K562 (cell line): ENCODE data around the gene TMEM222. TPM values are rescaled to one million over a fixed set of nuclear protein-coding genes. Genes with fewer than 3 reads are reported as not detected.

ENCODE experiments used
- ADNP ChIP-seq: fragments of 200-800 bp; sonication (Bioruptor generic); IDR thresholded peaks from 2 replicates; pipeline ENCODE4 v1.6.1; 2016; ENCODE audit warnings: missing genetic modification characterization, missing compliant biosample characterization
- ATF6 ChIP-seq: sonication (generic); formaldehyde crosslinking; IDR thresholded peaks from 2 replicates; pipeline ENCODE4 v1.4.0; 2020; ENCODE audit warnings: mild to moderate bottlenecking, missing genetic modification reagents
- CREM ChIP-seq: IDR thresholded peaks from 2 replicates; pipeline ENCODE4 v1.6.1; 2014; ENCODE audit warnings: antibody characterized with exemption, low read depth
- DLX4 ChIP-seq: fragments of 250-450 bp; sonication (Bioruptor Pico); IDR thresholded peaks from 2 replicates; pipeline ENCODE4 v1.6.1; 2021; ENCODE audit warnings: mild to moderate bottlenecking
- E2F5 ChIP-seq: sonication (generic); formaldehyde crosslinking; IDR thresholded peaks from 2 replicates; pipeline ENCODE4 v1.8.0; 2022; ENCODE audit warnings: mild to moderate bottlenecking, missing genetic modification reagents
- ELF2 ChIP-seq: fragments of 250-450 bp; sonication (Bioruptor Pico); IDR thresholded peaks from 2 replicates; pipeline ENCODE4 v1.5.0; 2021; ENCODE audit warnings: mild to moderate bottlenecking
- ETV1 ChIP-seq: fragments of 450-650 bp; conservative IDR thresholded peaks from 2 replicates; pipeline ENCODE4 v1.6.1; 2016; ENCODE audit warnings: missing genetic modification characterization, control low read depth, low read depth, missing compliant biosample characterization
- ETV6 ChIP-seq, 3 experiments: fragments of 150-350 bp in 1 of 3; sonication (generic) in 1 of 3; formaldehyde crosslinking in 1 of 3; IDR thresholded peaks; 2 replicates each; pipeline versions ENCODE4 v1.6.1 to v1.8.0; 2014 to 2022; ENCODE audit warnings: borderline replicate concordance in 2 of 3, low read depth in 2 of 3, antibody characterized with exemption in 1 of 3, low read length in 1 of 3, mild to moderate bottlenecking in 1 of 3, missing genetic modification reagents in 1 of 3
- GTF2A2 ChIP-seq: IDR thresholded peaks from 2 replicates; pipeline ENCODE4 v1.6.1; 2016; ENCODE audit warnings: mild to moderate bottlenecking, missing genetic modification characterization, missing compliant biosample characterization
- HMBOX1 ChIP-seq: sonication (generic); IDR thresholded peaks from 2 replicates; pipeline ENCODE4 v1.6.1; 2016
- HNRNPK ChIP-seq: fragments of 200-400 bp; formaldehyde crosslinking; IDR thresholded peaks from one replicate; pipeline ENCODE4 v1.6.1; 2018; ENCODE audit warnings: mild to moderate bottlenecking, low read depth, low read length; ENCODE audit not compliant: poor library complexity, severe bottlenecking
- MAFK ChIP-seq: IDR thresholded peaks from 2 replicates; pipeline ENCODE4 v1.6.1; 2011; ENCODE audit warnings: low read length, improper control_type of control experiment
- MAX ChIP-seq: sonication (generic); formaldehyde crosslinking; IDR thresholded peaks from 2 replicates; pipeline ENCODE4 v1.9.0; 2022; ENCODE audit warnings: mild to moderate bottlenecking, missing genetic modification reagents
- PHF20 ChIP-seq: fragments of 450-650 bp; IDR thresholded peaks from 2 replicates; pipeline ENCODE4 v1.6.1; 2018; ENCODE audit not compliant: partially characterized antibody
- POLR2A ChIP-seq: fragments of 450-650 bp; conservative IDR thresholded peaks from 2 replicates; pipeline ENCODE4 v1.6.1; 2016
- POLR2G ChIP-seq: fragments of 200-400 bp; formaldehyde crosslinking; IDR thresholded peaks from 2 replicates; pipeline ENCODE4 v1.6.1; 2017; ENCODE audit warnings: low read depth, mild to moderate bottlenecking, antibody characterized with exemption, low read length, moderate library complexity
- RB1 ChIP-seq: fragments of 450-650 bp; IDR thresholded peaks from 2 replicates; pipeline ENCODE4 v1.6.1; 2017; ENCODE audit warnings: low read depth, mild to moderate bottlenecking
- RBFOX2 ChIP-seq: fragments of 200-400 bp; formaldehyde crosslinking; IDR thresholded peaks from 2 replicates; pipeline ENCODE4 v1.6.1; 2017; ENCODE audit warnings: low read depth, mild to moderate bottlenecking, low read length, moderate library complexity
- RBM22 ChIP-seq: fragments of 200-400 bp; formaldehyde crosslinking; IDR thresholded peaks from 2 replicates; pipeline ENCODE4 v1.6.1; 2018; ENCODE audit warnings: low read length, low read depth; ENCODE audit not compliant: poor library complexity, severe bottlenecking
- RBM25 ChIP-seq: fragments of 200-400 bp; formaldehyde crosslinking; IDR thresholded peaks from 2 replicates; pipeline ENCODE4 v1.6.1; 2018; ENCODE audit warnings: low read length, low read depth, moderate library complexity; ENCODE audit not compliant: severe bottlenecking
- SOX6 ChIP-seq: fragments of 450-650 bp; IDR thresholded peaks from 2 replicates; pipeline ENCODE4 v1.6.1; 2014; ENCODE audit warnings: mild to moderate bottlenecking
- TAF7 ChIP-seq: fragments of 450-650 bp; IDR thresholded peaks from 2 replicates; pipeline ENCODE4 v1.6.1; 2016; ENCODE audit warnings: missing genetic modification characterization, missing compliant biosample characterization
- TCFL5 ChIP-seq: fragments of 250-450 bp; sonication (Bioruptor Pico); conservative IDR thresholded peaks from 2 replicates; pipeline ENCODE4 v1.6.1; 2021; ENCODE audit warnings: mild to moderate bottlenecking, moderate library complexity, matching md5 sums
- ZNF324 ChIP-seq: fragments of 250-450 bp; sonication (Bioruptor Pico); IDR thresholded peaks from 2 replicates; pipeline ENCODE4 v1.4.0; 2020; ENCODE audit warnings: mild to moderate bottlenecking
- ZNF347 ChIP-seq: fragments of 450-650 bp; formaldehyde crosslinking; IDR thresholded peaks from 2 replicates; pipeline ENCODE4 v1.4.0; 2020; ENCODE audit warnings: low read depth, mild to moderate bottlenecking, moderate library complexity
- polyA plus RNA-seq, 8 experiments: library from polyadenylated mRNA; depleted of rRNA in 4 of 8; stranded (reverse) in 5 of 8; unstranded in 3 of 8; fragments of >200 nt; fragmentation: Nextera tagmentation in 2 of 8; fragmentation: Illumina TruSeq in 1 of 8; extraction: Ambion mirVana in 2 of 8; extraction: Trizol in 1 of 8; gene quantifications; 2 replicates each; pipeline versions ENCODE4 v1.2.1 to v1.2.3, GENCODE V29; 2011 to 2014; ENCODE audit warnings: inconsistent platforms in 1 of 8, missing spikeins in 1 of 8
- total RNA-seq, 7 experiments: library from RNA; depleted of rRNA in 6 of 7; stranded (reverse); fragments of >200 nt in 6 of 7; fragmentation: Illumina TruSeq in 2 of 7; extraction: Trizol in 2 of 7; gene quantifications; 2 replicates each; pipeline versions ENCODE4 v1.2.1 to v1.2.3, GENCODE V29; 2011 to 2021; ENCODE audit warnings: low replicate concordance in 1 of 7

Gene TMEM222
- total and polyA plus RNA-seq, 9 of the 15 experiments (the other 6 are each of a cell fraction or from before 2014, with no cell fraction given) = 6.9 to 48.0 (median 32.8) TPM

- peak; percentile 72 for TF ChIP-seq MAX (CRISPR knock-in tag)
- TF ChIP-seq HMBOX1 = no peak
- no peak for TF ChIP-seq ADNP (tag)
- TF ChIP-seq MAFK = no peak
- TF ChIP-seq CREM = 0 out of 2 replicates have a peak, but pooled peaks have one; percentile 14
- TF ChIP-seq RBM25 = no peak
- no peak for TF ChIP-seq E2F5 (CRISPR knock-in tag)
- TF ChIP-seq TAF7 = no peak
- TF ChIP-seq DLX4 = no peak
- no peak for TF ChIP-seq GTF2A2 (tag)
- no peak for TF ChIP-seq PHF20
- TF ChIP-seq ATF6 = no peak; the same call in 1 of the 2 replicates
- TF ChIP-seq RBM22 = peak; percentile 4
- peak; percentile 61 for TF ChIP-seq RBFOX2
- TF ChIP-seq TCFL5 (CRISPR knock-in tag) = no peak
- no peak for TF ChIP-seq ELF2 (CRISPR knock-in tag)
- peak; percentile 86 for TF ChIP-seq RB1
- TF ChIP-seq ETV1 (tag) = no peak
- TF ChIP-seq POLR2A = peak; percentile 27; the same call in 1 of the 2 replicates
- peak; percentile 73 for TF ChIP-seq POLR2G
- TF ChIP-seq HNRNPK = no peak
- no peak for TF ChIP-seq ZNF324 (CRISPR knock-in tag)
- no peak for TF ChIP-seq SOX6
- no peak for TF ChIP-seq ZNF347 (CRISPR knock-in tag)
- no peak for TF ChIP-seq ETV6 (IDR thresholded peaks at IDR 0.05; ENCODE audit: borderline replicate concordance in 1 of 2, low read depth in 2 of 2, low read length in 1 of 2)
- TF ChIP-seq ETV6 (CRISPR knock-in tag; IDR thresholded peaks at IDR 0.05; ENCODE audit: borderline replicate concordance) = no peak
These were observed 28.9 kb downstream of the TMEM222 start (continued) for GRCh38 chr1:27350663-27351540.
